HPDE6-E6E7 (cell line): Measurements from ENCODE around the gene KRTAP5-3.
"Not testable (repeated sequence)": the region's sequence is repeated elsewhere in the genome, so short reads cannot be mapped to it uniquely, and the experiment has no call there.

ENCODE experiments used
- DNase-seq: peaks from one replicate; pipeline ENCODE4 v3.0.0; 2011; ENCODE audit warnings: missing footprints; ENCODE audit errors: extremely low spot score

KRTAP5-3 gene

GRCh38 chr11:1619449-1619848 is 11.2 kb upstream of the KRTAP5-3 start:
- no peak for DNase-seq

GRCh38 chr11:1618231-1618630 is 10.0 kb upstream of the KRTAP5-3 start:
- no peak for DNase-seq

- DNase-seq, result not testable (repeated sequence)
Observed at GRCh38 chr11:1607901-1608300, 362 bp downstream of the KRTAP5-3 start.

- not testable (repeated sequence) for DNase-seq
Observed at GRCh38 chr11:1607156-1607845, 962 bp downstream of the KRTAP5-3 start.

- DNase-seq, result not testable (repeated sequence)
Observed at GRCh38 chr11:1605923-1606322, 2.3 kb downstream of the KRTAP5-3 start.

- no peak for DNase-seq
Observed at GRCh38 chr11:1604711-1605110, 3.6 kb downstream of the KRTAP5-3 start.

GRCh38 chr11:1604181-1604580 is 4.1 kb downstream of the KRTAP5-3 start:
- no peak for DNase-seq

- no peak for DNase-seq
Observed at GRCh38 chr11:1603629-1604028, 4.6 kb downstream of the KRTAP5-3 start.

GRCh38 chr11:1601663-1602062 is 6.6 kb downstream of the KRTAP5-3 start:
- not testable (repeated sequence) for DNase-seq

- DNase-seq, result no peak
Observed at GRCh38 chr11:1600626-1601025, 7.6 kb downstream of the KRTAP5-3 start.

GRCh38 chr11:1598816-1599215 is 9.4 kb downstream of the KRTAP5-3 start:
- no peak for DNase-seq

- DNase-seq, result not testable (repeated sequence)
Observed at GRCh38 chr11:1598406-1598805, 9.9 kb downstream of the KRTAP5-3 start.

- no peak for DNase-seq
Observed at GRCh38 chr11:1597994-1598380, 10.3 kb downstream of the KRTAP5-3 start, which contains the start of gene KRTAP5-2. Gene KRTAP5-2 (minus strand): TSS chr11:1598294. CDS start chr11:1598250, 44 bp downstream.

GRCh38 chr11:1597331-1597993 is 10.8 kb downstream of the KRTAP5-3 start:
- DNase-seq, result no peak

GRCh38 chr11:1596576-1597121 is 11.6 kb downstream of the KRTAP5-3 start:
- not testable (repeated sequence) for DNase-seq

GRCh38 chr11:1595994-1596575 is 12.2 kb downstream of the KRTAP5-3 start:
- not testable (repeated sequence) for DNase-seq

GRCh38 chr11:1592628-1593027 is 15.6 kb downstream of the KRTAP5-3 start:
- no peak for DNase-seq

GRCh38 chr11:1589996-1590395 is 18.3 kb downstream of the KRTAP5-3 start:
- DNase-seq, result no peak

- DNase-seq, result not testable (repeated sequence)
Observed at GRCh38 chr11:1589191-1589963, 18.9 kb downstream of the KRTAP5-3 start.

- DNase-seq, result no peak
Observed at GRCh38 chr11:1586699-1587098, 21.6 kb downstream of the KRTAP5-3 start.

GRCh38 chr11:1584661-1585370 is 23.4 kb downstream of the KRTAP5-3 start, which contains the start of gene KRTAP5-1:
Gene KRTAP5-1 (minus strand): TSS chr11:1585283. CDS start chr11:1585249, 34 bp downstream.
- DNase-seq, result not testable (repeated sequence)
